ENCODE measurements around the gene STIM1. TPM values are rescaled to one million over a fixed set of nuclear protein-coding genes. Genes with fewer than 3 reads are reported as not detected.

STIM1 gene
- total RNA-seq, 3 donors from 2014 or later (not counting 1 experiment from before 2014, with no cell fraction given) = 171 to 187 (median 175) TPM

- ATAC-seq = no peak
- Mint-ChIP-seq H3K4me3 (no peak overlapping the region), H3K27ac (no peak overlapping the region), H3K9me3 (no peaks in the 10 kb centered on the region), H3K27me3 (ENCODE audit: low read depth in 2 of 2) (no peaks in the 10 kb centered on the region), H3K4me1 (peaks cover 49 to 70% of the 10 kb centered on the region in 2 donors), H3K36me3 (no peaks in the 10 kb centered on the region)
- intact Hi-C loops (cut with micrococcal nuclease) = no loop called here
- peaks cover 7% of the 10 kb centered on the region for H3K4me1 ChIP-seq (ENCODE audit: control insufficient read depth, insufficient read depth, low read length)
- H3K27ac ChIP-seq (ENCODE audit: low read length) = no peak overlapping the region
- no peak for DNase-seq
- H3K27me3 ChIP-seq (ENCODE audit: control insufficient read depth, insufficient read depth, low read length) = no peaks in the 10 kb centered on the region
- 100% methylated on average over 1 of the region's 1 CpG for WGBS (ENCODE audit: insufficient coverage)
- H3K4me3 ChIP-seq (ENCODE audit: low read length) = no peak overlapping the region
- no peaks in the 10 kb centered on the region for H3K36me3 ChIP-seq (ENCODE audit: control insufficient read depth, insufficient read depth, low read length)
- no peaks in the 10 kb centered on the region for H3K9me3 ChIP-seq (ENCODE audit: control insufficient read depth, insufficient read depth, low read length)
- no peak for TF ChIP-seq CTCF (IDR thresholded peaks at IDR 0.05)
These were observed 73.8 kb downstream of the STIM1 start for GRCh38 chr11:3929232-3929631.

GRCh38 chr11:3929649-3930048, 74.2 kb downstream of the STIM1 start:
- no peak for ATAC-seq
- Mint-ChIP-seq H3K27ac (no peak overlapping the region), H3K4me1 (peaks cover 54 to 74% of the 10 kb centered on the region in 2 donors)

GRCh38 chr11:3932698-3933097, 77.2 kb downstream of the STIM1 start:
- Histone ChIP-seq H3K4me3 (ENCODE audit: low read length) (no peak overlapping the region), H3K36me3 (ENCODE audit: control insufficient read depth, insufficient read depth, low read length) (no peaks in the 10 kb centered on the region), H3K27ac (ENCODE audit: low read length) (no peak overlapping the region), H3K27me3 (ENCODE audit: control insufficient read depth, insufficient read depth, low read length) (no peaks in the 10 kb centered on the region), H3K4me1 (ENCODE audit: control insufficient read depth, insufficient read depth, low read length) (peaks cover 4% of the 10 kb centered on the region), H3K9me3 (ENCODE audit: control insufficient read depth, insufficient read depth, low read length) (no peaks in the 10 kb centered on the region)
- no peaks in the 10 kb centered on the region for H3K9me3 Mint-ChIP-seq
- no peak for DNase-seq
- H3K4me1 Mint-ChIP-seq = peaks cover 69 to 87% of the 10 kb centered on the region in 2 donors
- H3K27ac Mint-ChIP-seq = peak overlapping the region; percentile 51 to 74
- no peak overlapping the region for H3K4me3 Mint-ChIP-seq
- H3K36me3 Mint-ChIP-seq = no peaks in the 10 kb centered on the region
- ATAC-seq = no peak
- no peak for TF ChIP-seq CTCF (IDR thresholded peaks at IDR 0.05)
- no peaks in the 10 kb centered on the region for H3K27me3 Mint-ChIP-seq (ENCODE audit: low read depth in 2 of 2)
- intact Hi-C loops (cut with micrococcal nuclease) = no loop called here
- WGBS (ENCODE audit: insufficient coverage) = 98% methylated on average over 2 of the region's 2 CpGs

More at GRCh38 chr11:3929649-3930048, 74.2 kb downstream of the STIM1 start:
- Mint-ChIP-seq H3K4me3 (no peak overlapping the region), H3K27me3 (ENCODE audit: low read depth in 2 of 2) (no peaks in the 10 kb centered on the region), H3K9me3 (no peaks in the 10 kb centered on the region), H3K36me3 (no peaks in the 10 kb centered on the region)
- no peaks in the 10 kb centered on the region for H3K36me3 ChIP-seq (ENCODE audit: control insufficient read depth, insufficient read depth, low read length)
- no peak overlapping the region for H3K27ac ChIP-seq (ENCODE audit: low read length)
- H3K4me1 ChIP-seq (ENCODE audit: control insufficient read depth, insufficient read depth, low read length) = peaks cover 7% of the 10 kb centered on the region
- intact Hi-C loops (cut with micrococcal nuclease) = no loop called here
- no peak for TF ChIP-seq CTCF (IDR thresholded peaks at IDR 0.05)
- H3K4me3 ChIP-seq (ENCODE audit: low read length) = no peak overlapping the region
- H3K9me3 ChIP-seq (ENCODE audit: control insufficient read depth, insufficient read depth, low read length) = no peaks in the 10 kb centered on the region
- 91% methylated on average over 8 of the region's 8 CpGs for WGBS (ENCODE audit: insufficient coverage)
- H3K27me3 ChIP-seq (ENCODE audit: control insufficient read depth, insufficient read depth, low read length) = no peaks in the 10 kb centered on the region
- DNase-seq = no peak

- Mint-ChIP-seq H3K4me3 (no peak overlapping the region), H3K27ac (peak overlapping the region; percentile 48 to 74), H3K9me3 (no peaks in the 10 kb centered on the region), H3K27me3 (ENCODE audit: low read depth in 2 of 2) (no peaks in the 10 kb centered on the region), H3K36me3 (no peaks in the 10 kb centered on the region), H3K4me1 (peaks cover 67 to 85% of the 10 kb centered on the region in 2 donors)
- no peak for ATAC-seq
- no peaks in the 10 kb centered on the region for H3K9me3 ChIP-seq (ENCODE audit: control insufficient read depth, insufficient read depth, low read length)
- no peak for TF ChIP-seq CTCF (IDR thresholded peaks at IDR 0.05)
- DNase-seq = no peak
- intact Hi-C loops (cut with micrococcal nuclease) = no loop called here
- no peaks in the 10 kb centered on the region for H3K36me3 ChIP-seq (ENCODE audit: control insufficient read depth, insufficient read depth, low read length)
- H3K27me3 ChIP-seq (ENCODE audit: control insufficient read depth, insufficient read depth, low read length) = no peaks in the 10 kb centered on the region
- H3K4me1 ChIP-seq (ENCODE audit: control insufficient read depth, insufficient read depth, low read length) = peaks cover 4% of the 10 kb centered on the region
- H3K4me3 ChIP-seq (ENCODE audit: low read length) = no peak overlapping the region
- 75% methylated on average over 1 of the region's 1 CpG for WGBS (ENCODE audit: insufficient coverage)
- H3K27ac ChIP-seq (ENCODE audit: low read length) = no peak overlapping the region
These were observed 77.7 kb downstream of the STIM1 start for GRCh38 chr11:3933165-3933628.
